ENCODE results near the gene ROR2.

Gene ROR2

GRCh38 chr9:91712811-91713210 is 237.2 kb downstream of the ROR2 start:
- FAIRE-seq: no peak

- no peak for FAIRE-seq
These were observed 238.1 kb downstream of the ROR2 start for GRCh38 chr9:91711755-91712601.

GRCh38 chr9:91710158-91710557 is 239.9 kb downstream of the ROR2 start:
- FAIRE-seq: no peak

DNA sequence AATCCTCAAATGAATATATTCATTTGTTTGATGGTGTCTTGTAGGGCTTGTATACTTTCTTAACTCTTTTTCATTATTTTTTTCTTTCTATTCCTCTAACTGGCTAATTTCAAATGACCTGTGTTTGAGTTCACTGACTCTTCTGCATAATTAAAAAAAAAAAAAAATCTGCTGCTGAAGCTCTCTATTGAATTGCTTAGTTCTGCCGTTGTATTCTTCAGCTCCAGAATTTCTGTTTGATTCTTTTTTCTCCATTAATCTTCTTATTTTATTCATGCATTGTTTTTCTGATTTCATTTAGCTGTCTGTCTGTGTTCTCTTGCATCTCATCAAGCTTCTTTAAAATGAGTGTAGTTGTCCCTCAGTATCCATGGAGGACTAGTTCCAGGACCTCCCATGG is 244.6 kb downstream of the ROR2 start:
- no peak for FAIRE-seq

- no peak for FAIRE-seq
These were observed 249.6 kb downstream of the ROR2 start for GRCh38 chr9:91700475-91700874.

DNA sequence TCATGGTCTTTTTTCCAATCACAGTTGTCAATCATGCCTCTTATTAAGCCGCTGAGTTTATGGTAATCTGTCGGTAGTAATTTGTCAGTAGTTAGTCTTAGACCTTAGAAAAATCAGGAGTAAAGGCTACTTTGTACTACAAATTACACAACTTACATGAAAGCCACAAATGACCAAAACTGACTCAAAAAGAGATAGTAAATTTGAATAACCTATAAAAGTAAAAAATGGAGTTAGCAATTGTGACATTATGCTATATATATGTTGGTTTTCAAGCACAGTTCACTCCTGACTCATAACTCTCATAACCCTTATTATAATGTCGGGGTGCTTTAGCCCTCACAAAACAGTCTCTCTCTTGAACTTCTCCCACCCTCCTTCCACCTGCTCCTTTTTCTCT is 251.8 kb downstream of the ROR2 start:
- FAIRE-seq: no peak

- no peak for FAIRE-seq
These were observed 252.8 kb downstream of the ROR2 start for GRCh38 chr9:91697201-91697600.

DNA sequence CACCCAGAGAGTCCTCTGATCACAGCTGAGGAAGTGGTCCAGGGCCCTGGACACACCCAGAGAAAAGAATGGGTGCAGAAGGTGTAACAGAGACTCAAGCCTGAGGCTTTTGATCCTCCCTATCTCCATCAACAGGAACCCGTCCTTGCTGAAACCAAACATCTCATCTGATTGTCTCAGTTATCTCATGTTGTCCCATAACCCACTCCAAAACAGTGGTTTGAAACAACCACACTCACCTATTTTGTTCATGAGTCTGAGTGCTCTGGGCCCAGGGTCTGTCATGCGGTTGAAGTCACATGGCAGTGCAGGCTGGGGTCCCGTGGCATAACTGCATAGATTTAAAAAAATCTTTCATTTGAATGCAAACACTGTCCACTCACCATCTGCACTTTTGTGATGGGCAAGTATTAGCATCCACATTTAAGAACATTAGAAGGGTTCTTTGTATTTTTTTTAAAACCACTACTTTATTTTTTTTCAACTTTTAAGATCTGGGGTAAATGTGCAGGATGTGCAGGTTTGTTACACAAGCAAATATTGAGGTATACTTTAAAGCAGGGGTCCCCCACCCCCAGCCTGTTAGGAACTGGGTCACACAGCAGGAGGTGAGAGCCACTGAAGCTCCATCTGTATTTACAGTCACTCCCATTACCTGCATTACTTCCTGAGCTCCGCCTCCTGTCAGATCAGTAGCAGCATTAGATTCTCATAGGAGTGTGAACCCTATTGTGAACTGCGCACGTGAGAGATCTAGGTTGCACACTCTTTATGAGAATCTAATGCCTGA is 255.8 kb downstream of the ROR2 start:
- no peak for FAIRE-seq

GRCh38 chr9:91693226-91693625 is 256.8 kb downstream of the ROR2 start:
- FAIRE-seq: no peak

DNA sequence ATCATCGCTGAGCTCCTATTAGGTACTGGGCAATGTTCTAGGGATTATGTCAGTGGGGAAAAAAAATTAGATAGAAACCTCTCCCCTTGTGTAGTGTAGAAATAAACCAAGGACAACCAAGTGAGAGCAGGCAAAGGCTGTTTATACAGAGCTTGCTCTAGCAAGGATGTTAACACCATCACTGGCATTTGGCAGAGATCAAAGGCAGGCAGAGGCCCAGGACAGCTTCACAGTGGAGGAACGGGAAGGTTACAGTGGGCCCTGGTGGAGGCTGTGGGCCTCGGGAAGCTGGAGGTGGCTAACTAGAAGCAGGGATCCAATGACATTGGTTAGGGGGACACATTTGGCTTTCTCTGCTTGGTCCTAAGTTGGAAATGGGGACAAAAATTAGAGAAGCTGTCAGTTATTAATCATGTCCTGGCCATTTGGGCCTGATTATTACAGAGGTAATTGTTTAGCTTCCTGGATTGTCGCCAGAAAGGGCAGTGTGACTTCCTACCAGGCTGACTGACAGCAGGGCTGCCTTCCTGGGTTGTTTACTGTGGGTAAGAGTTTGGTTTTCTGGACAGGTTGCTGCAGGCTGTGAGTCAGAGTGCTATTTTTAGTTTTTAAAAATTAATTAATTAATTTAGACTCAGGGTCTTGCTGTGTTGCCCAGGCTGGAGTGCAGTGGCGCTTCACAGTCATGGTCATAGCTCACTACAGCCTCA is 259.3 kb downstream of the ROR2 start:
- FAIRE-seq: no peak

DNA sequence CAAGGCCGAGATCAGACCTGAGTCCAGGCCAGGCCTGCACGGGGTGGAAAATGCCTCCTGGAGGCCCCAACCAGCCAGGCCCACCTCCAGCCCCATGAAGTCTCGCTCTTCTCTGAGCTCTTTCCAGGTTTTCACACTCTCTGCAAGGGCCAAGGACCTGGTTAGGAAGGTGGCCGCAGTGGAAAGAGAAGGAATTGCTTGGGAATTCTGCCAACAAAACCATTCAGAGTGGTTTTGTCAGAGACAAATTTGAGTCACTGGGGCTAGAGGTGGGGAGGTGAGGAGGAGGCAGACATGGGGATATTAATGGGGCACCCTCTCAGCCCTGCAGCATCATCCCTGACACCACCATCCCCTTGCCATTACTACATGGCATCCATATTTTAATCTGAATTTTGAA is 261.0 kb downstream of the ROR2 start:
- no peak for FAIRE-seq

GRCh38 chr9:91683269-91683668 is 266.8 kb downstream of the ROR2 start:
- no peak for FAIRE-seq

GRCh38 chr9:91682806-91683205 is 267.2 kb downstream of the ROR2 start:
- no peak for FAIRE-seq

GRCh38 chr9:91681461-91682305 is 268.3 kb downstream of the ROR2 start:
- no peak for FAIRE-seq

DNA sequence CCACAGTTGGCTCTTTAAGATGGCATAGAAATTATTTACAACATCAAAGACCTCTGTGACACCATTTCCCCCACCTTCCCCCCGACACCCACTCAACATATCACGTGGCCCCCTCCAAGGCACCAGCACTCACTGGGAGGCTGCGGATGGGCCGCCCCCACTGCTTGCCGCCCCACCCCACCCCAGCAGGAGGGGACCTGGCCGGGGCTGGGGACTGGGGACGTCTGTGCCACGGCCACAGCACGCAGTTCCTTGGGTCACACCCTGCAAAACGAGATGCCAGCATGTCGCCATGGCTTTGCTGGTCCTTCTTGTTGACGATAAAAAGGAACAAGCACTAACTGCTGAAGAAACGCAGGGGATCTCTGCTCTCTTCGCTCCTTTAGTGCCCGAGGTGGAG is 269.0 kb downstream of the ROR2 start:
- FAIRE-seq: no peak

GRCh38 chr9:91680106-91680505 is 269.9 kb downstream of the ROR2 start:
- no peak for FAIRE-seq

DNA sequence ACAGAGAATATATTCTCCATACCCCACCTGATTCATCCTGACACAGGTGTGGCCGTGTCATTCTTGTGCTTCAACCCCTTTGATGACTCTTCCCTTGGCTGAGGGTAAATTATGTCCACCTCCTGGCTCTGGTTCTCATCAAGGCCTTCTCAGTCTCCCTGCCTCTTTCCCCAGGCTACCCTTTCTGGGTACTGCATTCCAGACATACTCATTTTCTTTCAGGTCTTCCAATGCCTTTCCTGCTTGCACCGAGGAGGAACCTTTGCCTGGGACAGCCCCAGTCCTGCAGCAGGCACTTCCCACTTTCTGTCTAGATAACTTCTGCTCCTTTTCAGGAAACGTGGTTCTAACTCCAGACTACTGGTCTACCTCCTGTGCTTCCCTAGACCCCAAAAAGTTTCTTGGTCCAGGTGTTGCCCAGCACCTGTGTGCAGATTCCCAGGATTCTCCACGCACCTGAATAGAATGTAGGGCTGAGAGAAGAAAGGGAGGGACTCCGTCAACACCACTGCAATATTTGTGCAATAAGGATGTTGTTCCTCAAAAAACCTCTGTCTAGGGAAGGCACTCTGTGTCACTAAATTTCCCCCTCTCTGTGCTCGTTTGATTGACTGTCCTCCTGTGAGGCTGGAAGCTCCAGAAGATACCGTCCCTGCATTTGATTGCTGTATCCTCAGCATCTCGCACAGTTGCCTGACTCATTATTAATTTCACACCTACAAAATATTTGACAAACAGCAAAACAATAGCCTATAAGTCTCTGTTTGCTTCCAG is 271.0 kb downstream of the ROR2 start:
- FAIRE-seq: no peak

DNA sequence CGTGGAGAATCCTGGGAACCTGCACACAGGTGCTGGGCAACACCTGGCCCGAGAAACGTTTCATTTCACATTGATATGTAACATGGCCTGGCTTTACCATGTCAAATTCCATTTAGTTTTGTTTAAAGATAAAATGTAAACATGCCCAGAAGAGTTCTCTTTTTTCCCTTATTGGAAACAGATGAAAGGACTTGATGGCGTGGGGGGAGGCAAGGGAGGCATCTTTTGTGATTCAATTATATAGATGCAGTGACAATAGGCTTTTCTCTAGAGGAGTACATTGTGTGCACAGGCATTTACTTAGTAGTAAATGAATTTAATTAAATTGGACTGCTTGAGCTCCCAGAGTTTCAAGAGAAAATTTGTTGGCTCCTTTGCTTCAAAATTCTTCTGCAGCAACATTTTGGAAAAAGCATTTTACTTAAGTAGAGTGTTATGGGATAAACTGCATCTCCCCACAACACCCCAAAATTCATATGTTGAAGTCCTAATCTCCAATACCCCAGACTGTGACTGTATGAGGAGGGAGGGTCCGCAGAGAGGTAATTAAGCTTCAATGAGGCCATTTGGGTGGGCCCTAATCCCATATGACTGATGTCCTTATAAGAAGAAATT is 272.1 kb downstream of the ROR2 start:
- no peak for FAIRE-seq

- no peak for FAIRE-seq
These were observed 272.7 kb downstream of the ROR2 start for GRCh38 chr9:91677331-91677730.

- no peak for FAIRE-seq
These were observed 274.0 kb downstream of the ROR2 start for GRCh38 chr9:91676046-91676445.

DNA sequence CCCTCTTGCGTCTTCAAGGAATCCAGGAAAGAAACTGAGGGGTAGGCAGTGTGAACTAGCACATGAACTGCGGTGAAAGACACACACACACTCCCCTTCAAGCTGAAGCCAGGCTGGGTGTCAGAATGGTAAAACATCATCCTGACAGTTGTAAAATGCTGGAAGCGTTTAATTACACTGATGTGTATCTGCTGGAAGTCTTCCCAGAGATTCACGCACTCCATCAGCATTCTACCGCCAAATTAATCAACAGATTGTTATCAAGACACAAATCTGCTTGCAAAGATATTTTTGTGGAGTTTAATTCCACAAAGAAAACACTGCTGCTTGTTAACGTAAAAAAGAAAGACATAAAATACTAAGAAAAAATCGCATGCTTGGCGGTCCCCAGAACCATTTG is 285.4 kb downstream of the ROR2 start:
- no peak for FAIRE-seq
